Keratinocyte (primary cell): ENCODE data around the gene PCDHGC3. TPM values are rescaled to one million over a fixed set of nuclear protein-coding genes. Genes with fewer than 3 reads are reported as not detected.

Source experiments
- DNase-seq: peaks from one replicate; pipeline ENCODE4 v3.0.0-alpha.2; 2011; ENCODE audit warnings: low read depth, missing footprints, low spot score
- FAIRE-seq: peaks from 2 replicates; lab custom pipeline; 2011; peaks lifted over from hg19 to GRCh38; lab: Jason Lieb, UNC
- H2AFZ ChIP-seq: 2 replicates; pipeline ENCODE4 v1.6.0; 2012; ENCODE audit warnings: low read length, control low read depth, inconsistent platforms; ENCODE audit not compliant: control insufficient read depth
- H3K27ac ChIP-seq: 2 replicates; pipeline ENCODE4 v1.5.1; 2011; ENCODE audit warnings: low read length; ENCODE audit not compliant: control insufficient read depth, insufficient read depth
- H3K27me3 ChIP-seq: 3 replicates; pipeline ENCODE4 v1.6.0; 2011; ENCODE audit warnings: low read length; ENCODE audit not compliant: control insufficient read depth, insufficient read depth; ENCODE audit errors: extremely low read depth
- H3K36me3 ChIP-seq, 2 experiments: 2 replicates in 1 of 2; 3 replicates in 1 of 2; pipeline ENCODE4 v1.5.1; 2011; ENCODE audit warnings: low read length in 2 of 2, mild to moderate bottlenecking in 1 of 2; ENCODE audit not compliant: control insufficient read depth in 2 of 2, insufficient read depth in 2 of 2; ENCODE audit errors: extremely low read depth in 1 of 2
- H3K4me1 ChIP-seq: 3 replicates; pipeline ENCODE4 v1.5.1; 2011; ENCODE audit warnings: low read length; ENCODE audit not compliant: control insufficient read depth, insufficient read depth; ENCODE audit errors: extremely low read depth
- H3K4me2 ChIP-seq: 3 replicates; pipeline ENCODE4 v1.6.0; 2011; ENCODE audit warnings: low read depth, low read length; ENCODE audit not compliant: control insufficient read depth, insufficient read depth; ENCODE audit errors: extremely low read depth
- H3K4me3 ChIP-seq, 3 experiments: fragments of 200-600 bp in 1 of 3; sonication (generic) in 1 of 3; 2 replicates in 2 of 3; 3 replicates in 1 of 3; pipeline ENCODE4 v1.5.1; 2011 to 2016; ENCODE audit warnings: low read length in 3 of 3, mild to moderate bottlenecking in 3 of 3, control low read depth in 2 of 3, inconsistent platforms in 1 of 3, low read depth in 1 of 3, mixed read lengths in 1 of 3, mixed run types in 1 of 3, moderate library complexity in 1 of 3; ENCODE audit not compliant: control insufficient read depth in 2 of 3, insufficient read depth in 2 of 3; ENCODE audit errors: extremely low read depth in 1 of 3
- H3K79me2 ChIP-seq: 2 replicates; pipeline ENCODE4 v1.6.0; 2012; ENCODE audit warnings: low read length; ENCODE audit not compliant: control insufficient read depth, insufficient read depth
- H3K9ac ChIP-seq: 3 replicates; pipeline ENCODE4 v1.6.0; 2011; ENCODE audit warnings: low read length; ENCODE audit not compliant: control insufficient read depth, insufficient read depth; ENCODE audit errors: extremely low read depth
- H3K9me1 ChIP-seq: 3 replicates; pipeline ENCODE4 v1.6.0; 2011; ENCODE audit warnings: low read length; ENCODE audit not compliant: control insufficient read depth, insufficient read depth; ENCODE audit errors: extremely low read depth
- H3K9me3 ChIP-seq: 2 replicates; pipeline ENCODE4 v1.5.1; 2012; ENCODE audit warnings: low read depth, low read length; ENCODE audit not compliant: control insufficient read depth
- H4K20me1 ChIP-seq: 3 replicates; pipeline ENCODE4 v1.6.0; 2011; ENCODE audit warnings: low read length; ENCODE audit not compliant: control insufficient read depth, insufficient read depth; ENCODE audit errors: extremely low read depth
- EZH2 ChIP-seq: IDR thresholded peaks from one replicate; pipeline ENCODE4 v1.6.1; 2012; ENCODE audit warnings: inconsistent platforms, mild to moderate bottlenecking, low read length, moderate library complexity
- dilution Hi-C: fragments of 300-500 bp; cut with MboI; formaldehyde crosslinking; loops from one replicate; pipeline ENCODE4 v1.7.0; 2020; ENCODE audit warnings: low sequenced_read_pairs; ENCODE audit not compliant: extremely low pct_ligation_motif_present
- polyA plus RNA-seq, 5 experiments: library from polyadenylated mRNA; depleted of rRNA in 3 of 5; stranded (reverse) in 3 of 5; stranded (forward) in 1 of 5; unstranded in 1 of 5; fragments of >200 nt; gene quantifications; 1 replicate in 1 of 5; 2 replicates in 3 of 5; 3 replicates in 1 of 5; pipeline versions ENCODE4 v1.2.1 to v1.2.3, GENCODE V29; 2011 to 2012; ENCODE audit warnings: missing spikeins in 2 of 5, low read depth in 1 of 5, low replicate concordance in 1 of 5
- TF ChIP-seq, protein P1 (sequence below), 3 experiments: IDR thresholded peaks in 1 of 3; conservative IDR thresholded peaks in 1 of 3; optimal IDR thresholded peaks in 1 of 3; 2 replicates in 2 of 3; 3 replicates in 1 of 3; pipeline versions ENCODE3 to v1.5.1; 2011; ENCODE audit warnings: low read length in 3 of 3, mild to moderate bottlenecking in 3 of 3, moderate library complexity in 2 of 3, control low read depth in 1 of 3, inconsistent platforms in 1 of 3; ENCODE audit not compliant: insufficient read depth in 2 of 3; ENCODE audit errors: extremely low read depth in 1 of 3

Gene PCDHGC3
- polyA plus RNA-seq, 1 donor (not counting 4 experiments of a cell fraction or from before 2014, with no cell fraction given) = 15.2 TPM

DNA sequence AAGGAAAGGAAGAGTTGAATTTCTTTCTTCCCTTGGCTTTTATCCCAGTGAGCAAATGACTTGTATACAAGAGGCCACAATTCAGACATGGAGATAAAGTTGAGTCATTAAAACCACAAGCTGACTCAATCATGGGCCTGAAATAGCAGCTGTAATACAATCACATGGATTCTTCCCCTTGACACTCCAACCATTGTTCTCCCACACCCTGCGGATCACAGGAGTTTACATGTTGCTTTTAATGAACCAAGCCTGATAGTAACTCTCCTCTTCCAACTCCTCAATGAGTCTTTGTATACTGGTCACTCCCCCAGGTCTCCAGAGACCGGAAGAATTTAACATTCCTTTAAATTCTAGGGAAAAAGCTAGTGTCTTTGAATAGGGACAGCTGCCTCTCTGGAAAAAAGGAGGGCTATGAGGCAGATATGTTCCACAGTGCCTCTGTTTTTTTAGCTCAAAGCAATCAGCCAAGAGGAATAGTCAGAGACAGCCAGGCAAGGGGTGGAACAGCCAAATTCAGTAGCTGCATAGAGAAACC is 45.5 kb downstream of the PCDHGC3 start:
- Histone ChIP-seq H2AFZ (no peak overlapping the region), H3K4me2 (peak overlapping the region; percentile 23), H3K4me3 (no peak overlapping the region), H4K20me1 (no peaks in the 10 kb centered on the region), H3K9ac (peak overlapping the region; percentile 65), H3K4me1 (peaks cover 51% of the 10 kb centered on the region), H3K27me3 (no peaks in the 10 kb centered on the region), H3K79me2 (no peaks in the 10 kb centered on the region), H3K36me3 (peaks cover 21 to 57% of the 10 kb centered on the region in 2 experiments), H3K9me1 (no peaks in the 10 kb centered on the region), H3K27ac (peak overlapping the region; percentile 88), H3K9me3 (no peaks in the 10 kb centered on the region)
- TF ChIP-seq, protein P1, sequence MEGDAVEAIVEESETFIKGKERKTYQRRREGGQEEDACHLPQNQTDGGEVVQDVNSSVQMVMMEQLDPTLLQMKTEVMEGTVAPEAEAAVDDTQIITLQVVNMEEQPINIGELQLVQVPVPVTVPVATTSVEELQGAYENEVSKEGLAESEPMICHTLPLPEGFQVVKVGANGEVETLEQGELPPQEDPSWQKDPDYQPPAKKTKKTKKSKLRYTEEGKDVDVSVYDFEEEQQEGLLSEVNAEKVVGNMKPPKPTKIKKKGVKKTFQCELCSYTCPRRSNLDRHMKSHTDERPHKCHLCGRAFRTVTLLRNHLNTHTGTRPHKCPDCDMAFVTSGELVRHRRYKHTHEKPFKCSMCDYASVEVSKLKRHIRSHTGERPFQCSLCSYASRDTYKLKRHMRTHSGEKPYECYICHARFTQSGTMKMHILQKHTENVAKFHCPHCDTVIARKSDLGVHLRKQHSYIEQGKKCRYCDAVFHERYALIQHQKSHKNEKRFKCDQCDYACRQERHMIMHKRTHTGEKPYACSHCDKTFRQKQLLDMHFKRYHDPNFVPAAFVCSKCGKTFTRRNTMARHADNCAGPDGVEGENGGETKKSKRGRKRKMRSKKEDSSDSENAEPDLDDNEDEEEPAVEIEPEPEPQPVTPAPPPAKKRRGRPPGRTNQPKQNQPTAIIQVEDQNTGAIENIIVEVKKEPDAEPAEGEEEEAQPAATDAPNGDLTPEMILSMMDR (optimal IDR thresholded peaks at IDR 0.05 in 1 of 3, IDR thresholded peaks at IDR 0.05 in 1 of 3, conservative IDR thresholded peaks at IDR 0.05 in 1 of 3; ENCODE audit: extremely low read depth in 1 of 3, insufficient read depth in 2 of 3, low read length in 3 of 3) = no peak
- TF ChIP-seq EZH2 = no peak
- dilution Hi-C loops = no loop called here
- DNase-seq = peak; percentile 96
- FAIRE-seq = peak; percentile 99

DNA sequence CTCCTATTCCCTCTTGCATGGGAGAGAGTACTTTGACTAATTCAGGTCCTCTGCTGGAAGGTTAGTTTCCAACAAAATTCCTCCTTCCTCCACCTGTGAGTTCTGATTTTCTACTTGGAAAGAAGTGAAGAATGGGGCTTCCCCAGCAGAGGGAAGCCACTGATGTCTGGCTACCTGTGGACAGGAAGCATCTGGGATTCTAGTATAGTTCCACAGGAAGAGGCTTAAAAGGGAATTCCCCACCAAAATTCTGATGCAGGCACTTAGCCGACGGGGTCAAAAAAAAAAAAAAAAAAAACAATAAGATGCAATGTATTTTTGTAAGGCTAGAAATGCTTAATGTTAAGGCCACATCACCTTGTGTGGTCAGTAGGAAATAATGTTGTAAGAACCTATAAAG is 46.5 kb downstream of the PCDHGC3 start:
- Histone ChIP-seq H3K4me1 (peaks cover 51% of the 10 kb centered on the region), H3K9ac (peak overlapping the region; percentile 65), H2AFZ (no peak overlapping the region), H3K36me3 (peaks cover 23 to 56% of the 10 kb centered on the region in 2 experiments), H3K4me3 (no peak overlapping the region), H4K20me1 (no peaks in the 10 kb centered on the region), H3K9me1 (no peaks in the 10 kb centered on the region), H3K27ac (peak overlapping the region; percentile 88), H3K4me2 (peak overlapping the region; percentile 9), H3K9me3 (no peaks in the 10 kb centered on the region), H3K27me3 (no peaks in the 10 kb centered on the region), H3K79me2 (no peaks in the 10 kb centered on the region)
- TF ChIP-seq, protein P1 (optimal IDR thresholded peaks at IDR 0.05 in 1 of 3, IDR thresholded peaks at IDR 0.05 in 1 of 3, conservative IDR thresholded peaks at IDR 0.05 in 1 of 3; ENCODE audit: extremely low read depth in 1 of 3, insufficient read depth in 2 of 3, low read length in 3 of 3) = no peak
- TF ChIP-seq EZH2 = no peak
- DNase-seq (no peak), FAIRE-seq (no peak)
- dilution Hi-C loops = no loop called here
